Neural progenitor cell (in vitro differentiated cells): ENCODE data around the gene PTPRN2.

Experiments used
- EZH2 ChIP-seq: fragments of 200-600 bp; sonication (generic); IDR thresholded peaks from 2 replicates; pipeline ENCODE4 v1.6.1; 2017; ENCODE audit warnings: antibody characterized with exemption, mild to moderate bottlenecking, moderate library complexity
- TF ChIP-seq, protein P1 (sequence below): fragments of 200-600 bp; sonication (generic); IDR thresholded peaks from 2 replicates; pipeline ENCODE4 v1.5.1; 2017; ENCODE audit warnings: antibody characterized with exemption, mild to moderate bottlenecking

DNA sequence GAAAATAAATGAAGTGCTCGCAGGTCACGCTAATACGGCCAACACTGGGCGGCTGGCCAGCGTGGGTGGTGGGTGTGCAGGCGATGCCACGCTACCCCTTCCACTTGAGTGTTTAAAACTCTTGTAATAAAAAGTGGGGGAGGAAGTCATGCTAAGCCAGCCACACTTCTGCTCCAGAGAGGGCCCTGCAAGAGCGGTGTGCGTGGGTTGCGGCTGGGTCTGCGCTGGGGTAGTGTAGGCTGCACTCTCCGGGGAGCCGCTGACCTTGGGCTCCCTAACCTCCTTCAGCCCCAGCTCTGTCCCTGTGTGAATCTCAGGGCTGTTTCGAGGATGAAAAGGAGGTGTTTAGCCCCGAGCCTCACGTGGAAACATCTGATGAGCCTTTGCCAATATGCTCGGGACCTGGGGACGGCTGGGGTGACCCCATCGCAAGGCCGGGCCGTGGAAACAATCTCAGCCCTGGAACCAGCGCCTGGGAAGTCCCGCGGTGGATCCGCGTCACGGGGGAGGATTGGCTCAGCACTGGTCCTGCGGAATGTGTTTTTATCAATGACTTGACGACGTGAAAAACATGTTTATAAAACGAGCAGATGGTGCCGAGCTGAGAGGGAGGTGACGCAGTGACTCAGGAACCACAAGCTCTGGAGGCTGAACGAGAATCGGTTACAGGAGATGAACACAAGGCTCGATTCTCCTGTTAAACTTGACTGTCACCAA lies 972.4 kb downstream of the PTPRN2 start:
- TF ChIP-seq, protein P1, sequence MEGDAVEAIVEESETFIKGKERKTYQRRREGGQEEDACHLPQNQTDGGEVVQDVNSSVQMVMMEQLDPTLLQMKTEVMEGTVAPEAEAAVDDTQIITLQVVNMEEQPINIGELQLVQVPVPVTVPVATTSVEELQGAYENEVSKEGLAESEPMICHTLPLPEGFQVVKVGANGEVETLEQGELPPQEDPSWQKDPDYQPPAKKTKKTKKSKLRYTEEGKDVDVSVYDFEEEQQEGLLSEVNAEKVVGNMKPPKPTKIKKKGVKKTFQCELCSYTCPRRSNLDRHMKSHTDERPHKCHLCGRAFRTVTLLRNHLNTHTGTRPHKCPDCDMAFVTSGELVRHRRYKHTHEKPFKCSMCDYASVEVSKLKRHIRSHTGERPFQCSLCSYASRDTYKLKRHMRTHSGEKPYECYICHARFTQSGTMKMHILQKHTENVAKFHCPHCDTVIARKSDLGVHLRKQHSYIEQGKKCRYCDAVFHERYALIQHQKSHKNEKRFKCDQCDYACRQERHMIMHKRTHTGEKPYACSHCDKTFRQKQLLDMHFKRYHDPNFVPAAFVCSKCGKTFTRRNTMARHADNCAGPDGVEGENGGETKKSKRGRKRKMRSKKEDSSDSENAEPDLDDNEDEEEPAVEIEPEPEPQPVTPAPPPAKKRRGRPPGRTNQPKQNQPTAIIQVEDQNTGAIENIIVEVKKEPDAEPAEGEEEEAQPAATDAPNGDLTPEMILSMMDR, result no peak
- TF ChIP-seq EZH2, result no peak
